Lower leg skin (tissue), 3 donors: ENCODE results near the gene KRT6B.

Experiments used
- CTCF ChIP-seq, 3 donors: fragments of 450-650 bp; IDR thresholded peaks; one replicate each; pipeline ENCODE4 v1.5.1; 2016; ENCODE audit warnings: antibody characterized with exemption in 3 of 3, mild to moderate bottlenecking in 3 of 3, moderate library complexity in 2 of 3
- POLR2A ChIP-seq, 2 donors: fragments of 450-650 bp; IDR thresholded peaks; one replicate each; pipeline ENCODE4 v1.6.1; 2016 to 2017; ENCODE audit warnings: antibody characterized with exemption in 2 of 2, mild to moderate bottlenecking in 1 of 2, moderate library complexity in 1 of 2

GRCh38 chr12:52404951-52405350, 47.0 kb downstream of the KRT6B start:
- TF ChIP-seq CTCF (IDR thresholded peaks at IDR 0.05) = no peak
- no peak for TF ChIP-seq POLR2A (IDR thresholded peaks at IDR 0.05)
